Measurements from ENCODE around the gene CUTA.
"Not testable (repeated sequence)": the region's sequence is repeated elsewhere in the genome, so short reads cannot be mapped to it uniquely, and the experiment has no call there.

DNA sequence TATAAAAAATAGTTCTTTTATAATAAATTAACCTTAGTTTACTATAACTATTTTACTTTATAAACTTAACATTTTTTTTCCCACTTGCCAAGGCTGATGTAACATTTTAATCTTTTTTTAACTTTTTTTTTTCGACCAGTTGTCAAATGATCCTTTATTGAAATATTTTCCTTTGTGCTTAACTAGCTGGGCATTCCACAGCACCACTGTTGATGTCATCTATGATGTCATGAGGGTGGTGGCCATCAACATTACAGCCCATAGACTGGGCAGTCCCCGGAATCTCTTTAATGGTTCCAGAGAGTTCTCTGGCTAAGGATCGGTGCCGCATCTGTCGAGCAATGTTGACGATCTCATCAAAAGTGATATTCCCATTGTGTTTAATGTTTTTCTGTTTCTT lies 18.0 kb downstream of the CUTA start:
- TF ChIP-seq POLR2A (IDR thresholded peaks at IDR 0.05): not testable (repeated sequence)
- TF ChIP-seq, protein P1, sequence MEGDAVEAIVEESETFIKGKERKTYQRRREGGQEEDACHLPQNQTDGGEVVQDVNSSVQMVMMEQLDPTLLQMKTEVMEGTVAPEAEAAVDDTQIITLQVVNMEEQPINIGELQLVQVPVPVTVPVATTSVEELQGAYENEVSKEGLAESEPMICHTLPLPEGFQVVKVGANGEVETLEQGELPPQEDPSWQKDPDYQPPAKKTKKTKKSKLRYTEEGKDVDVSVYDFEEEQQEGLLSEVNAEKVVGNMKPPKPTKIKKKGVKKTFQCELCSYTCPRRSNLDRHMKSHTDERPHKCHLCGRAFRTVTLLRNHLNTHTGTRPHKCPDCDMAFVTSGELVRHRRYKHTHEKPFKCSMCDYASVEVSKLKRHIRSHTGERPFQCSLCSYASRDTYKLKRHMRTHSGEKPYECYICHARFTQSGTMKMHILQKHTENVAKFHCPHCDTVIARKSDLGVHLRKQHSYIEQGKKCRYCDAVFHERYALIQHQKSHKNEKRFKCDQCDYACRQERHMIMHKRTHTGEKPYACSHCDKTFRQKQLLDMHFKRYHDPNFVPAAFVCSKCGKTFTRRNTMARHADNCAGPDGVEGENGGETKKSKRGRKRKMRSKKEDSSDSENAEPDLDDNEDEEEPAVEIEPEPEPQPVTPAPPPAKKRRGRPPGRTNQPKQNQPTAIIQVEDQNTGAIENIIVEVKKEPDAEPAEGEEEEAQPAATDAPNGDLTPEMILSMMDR (IDR thresholded peaks at IDR 0.05): not testable (repeated sequence)

All from testis (tissue), 2 donors.